Skeletal muscle satellite cell (primary cell): Measurements from ENCODE around the gene UTP4.

ENCODE experiments used
- H3K27me3 ChIP-seq: 2 replicates; pipeline ENCODE4 v1.7.0; 2013; ENCODE audit warnings: low read length; ENCODE audit not compliant: control insufficient read depth, insufficient read depth
- H3K36me3 ChIP-seq: 2 replicates; pipeline ENCODE4 v1.7.0; 2013; ENCODE audit warnings: mild to moderate bottlenecking, control low read depth, low read length; ENCODE audit not compliant: insufficient read depth
- H3K4me1 ChIP-seq: 2 replicates; pipeline ENCODE4 v1.7.0; 2013; ENCODE audit warnings: low read length; ENCODE audit not compliant: control insufficient read depth, insufficient read depth
- H3K4me2 ChIP-seq: 2 replicates; pipeline ENCODE4 v1.7.0; 2013; ENCODE audit warnings: mild to moderate bottlenecking, low read length
- H3K4me3 ChIP-seq: 2 replicates; pipeline ENCODE4 v1.7.0; 2013; ENCODE audit warnings: low read length
- H3K9ac ChIP-seq: 2 replicates; pipeline ENCODE4 v1.7.0; 2013; ENCODE audit warnings: mild to moderate bottlenecking, low read depth, low read length, moderate library complexity
- H3K9me3 ChIP-seq: replicated peaks from 2 replicates; pipeline ENCODE4 v1.7.0; 2013; ENCODE audit warnings: mild to moderate bottlenecking, control low read depth, low read length

The UTP4 gene

DNA sequence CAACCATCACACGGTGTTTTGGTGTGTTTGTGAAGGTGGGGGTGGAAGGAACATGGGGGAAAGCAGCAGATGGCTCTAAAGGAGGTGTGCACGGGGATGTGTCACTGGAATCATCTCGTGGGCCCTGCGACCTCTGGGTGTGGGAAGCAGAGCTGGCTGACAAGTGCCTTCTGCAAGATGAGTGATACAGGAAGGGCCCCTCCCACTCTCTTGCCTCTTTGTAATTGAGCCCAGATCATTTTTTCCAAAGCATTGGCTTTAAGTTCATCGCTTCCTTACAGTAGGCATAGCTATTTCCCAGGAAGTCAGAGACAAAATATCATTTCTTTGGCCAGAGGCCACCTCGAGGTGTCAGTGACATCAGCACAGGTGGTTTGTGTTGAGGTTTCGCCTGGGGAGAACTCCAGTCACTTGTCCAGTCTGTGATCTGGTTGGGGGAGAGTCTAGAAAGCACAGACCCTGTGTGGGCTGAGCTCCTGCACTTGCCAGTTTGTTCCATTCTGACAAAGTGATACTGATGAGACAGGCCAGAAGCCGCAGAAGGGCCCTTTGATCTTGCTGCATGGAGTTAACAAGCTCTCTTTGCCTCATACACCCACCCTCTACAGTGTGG lies 33.9 kb downstream of the UTP4 start:
- Histone ChIP-seq H3K4me2 (peak overlapping the region; percentile 12), H3K27me3 (no peaks in the 10 kb centered on the region), H3K36me3 (peaks cover 65% of the 10 kb centered on the region), H3K9me3 (no peaks in the 10 kb centered on the region), H3K4me1 (peaks cover 20% of the 10 kb centered on the region), H3K4me3 (peak overlapping the region; percentile 9), H3K9ac (no peak overlapping the region)

DNA sequence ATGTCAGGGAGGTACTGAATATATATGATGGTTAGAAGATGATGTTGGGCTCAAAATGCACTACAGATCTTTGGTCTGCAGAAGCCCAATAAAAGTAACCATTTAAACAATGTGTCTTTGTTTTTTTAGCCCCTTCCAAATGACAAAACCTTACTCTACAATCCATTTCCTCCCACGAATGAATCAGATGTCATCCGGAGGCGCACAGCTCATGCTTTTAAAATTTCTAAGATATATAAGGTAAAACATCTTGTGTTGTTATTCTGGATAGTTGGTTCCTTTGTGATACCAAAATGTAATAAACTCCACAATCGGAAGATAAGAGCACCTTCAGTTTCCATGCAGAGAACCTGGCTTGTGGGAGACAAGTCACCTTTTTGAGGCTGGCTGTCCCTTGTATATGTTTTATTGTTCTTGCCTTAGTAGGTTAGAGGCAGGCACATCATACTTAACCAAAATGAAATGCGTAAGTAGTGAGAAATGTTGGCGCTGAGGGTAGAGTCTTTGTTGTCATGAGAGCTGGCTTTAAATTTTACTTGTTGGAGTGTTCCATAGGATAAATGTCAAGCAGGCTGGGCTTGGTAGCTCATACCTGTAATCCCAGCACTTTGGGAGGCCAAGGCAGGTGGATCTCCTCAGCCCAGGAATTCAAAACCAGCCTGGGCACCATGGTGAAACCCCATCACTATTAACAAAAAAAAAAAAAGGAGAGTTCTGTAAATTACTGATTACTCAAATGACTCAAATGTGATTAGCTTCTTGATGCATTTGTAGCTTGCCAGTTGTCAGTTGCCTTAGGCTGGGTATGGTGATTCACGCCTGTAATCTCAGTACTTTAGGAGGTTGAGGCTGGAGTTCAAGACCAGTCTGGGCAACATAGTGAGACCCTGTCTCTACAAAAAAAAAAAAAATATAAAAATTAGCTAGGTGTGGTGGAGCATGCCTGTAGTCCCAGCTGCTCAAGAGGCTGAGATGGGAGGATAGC lies 34.8 kb downstream of the UTP4 start:
- Histone ChIP-seq H3K4me3 (peak overlapping the region; percentile 9), H3K9me3 (no peaks in the 10 kb centered on the region), H3K9ac (no peak overlapping the region), H3K4me1 (peaks cover 26% of the 10 kb centered on the region), H3K27me3 (no peaks in the 10 kb centered on the region), H3K36me3 (peaks cover 61% of the 10 kb centered on the region), H3K4me2 (peak overlapping the region; percentile 12)

DNA sequence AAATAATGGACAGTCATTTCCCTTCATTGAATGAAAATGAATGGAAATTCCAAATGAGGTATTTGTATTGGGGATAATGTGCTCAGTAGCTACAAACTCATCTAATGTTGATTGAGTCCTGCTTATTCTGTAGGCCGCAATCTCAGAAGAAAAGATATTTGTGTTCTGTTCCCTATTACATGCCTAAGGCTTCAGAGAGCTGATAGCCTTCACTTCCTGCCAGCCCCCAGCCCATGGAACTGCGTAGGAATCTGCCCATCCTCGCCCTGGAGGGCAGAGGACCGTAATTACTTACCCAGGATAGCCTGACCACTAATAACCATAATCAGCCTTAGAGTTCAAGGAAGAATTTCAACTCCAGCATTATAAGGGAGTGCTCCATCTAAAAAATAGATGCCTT lies 36.6 kb downstream of the UTP4 start:
- H3K9me3 ChIP-seq = no peaks in the 10 kb centered on the region
- no peaks in the 10 kb centered on the region for H3K27me3 ChIP-seq
- no peak overlapping the region for H3K9ac ChIP-seq
- no peak overlapping the region for H3K4me2 ChIP-seq
- H3K36me3 ChIP-seq = peaks cover 50% of the 10 kb centered on the region
- no peak overlapping the region for H3K4me3 ChIP-seq
- peaks cover 36% of the 10 kb centered on the region for H3K4me1 ChIP-seq

DNA sequence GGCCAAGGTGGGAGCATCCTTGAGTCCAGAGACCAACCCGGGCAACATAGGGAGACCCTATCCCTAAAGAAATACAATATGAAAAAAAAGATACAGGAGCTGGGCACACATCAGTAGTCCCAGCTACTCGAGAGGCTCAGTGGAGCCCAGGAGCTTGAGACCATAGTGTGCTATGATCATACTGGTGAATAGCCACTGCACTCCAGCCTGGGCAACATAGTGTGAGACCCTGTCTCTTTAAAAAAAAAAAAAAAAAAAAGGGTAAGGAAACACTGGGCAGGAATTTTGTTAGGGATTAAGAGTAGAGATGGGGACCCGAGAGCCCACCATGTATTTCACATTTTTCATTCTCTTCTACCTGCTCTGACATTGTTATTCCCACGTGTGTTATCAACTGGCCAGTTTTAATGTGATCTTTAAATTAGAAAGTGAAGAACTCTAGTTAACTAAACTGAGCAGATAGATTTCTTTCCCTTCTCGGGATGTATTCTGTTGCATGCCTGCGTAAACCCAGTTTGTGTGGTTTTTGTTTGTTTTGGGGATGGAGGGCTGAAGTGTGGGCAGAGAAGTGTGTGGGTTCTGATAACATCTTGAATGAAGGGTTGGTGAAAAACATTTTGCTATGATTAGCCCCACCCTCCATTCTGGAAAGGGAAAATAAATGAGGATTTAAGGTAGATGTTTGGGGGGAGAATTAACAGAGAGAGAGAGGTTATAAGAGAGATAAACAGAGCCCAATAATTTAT lies 37.3 kb downstream of the UTP4 start:
- no peak overlapping the region for H3K9ac ChIP-seq
- no peak overlapping the region for H3K4me2 ChIP-seq
- H3K4me3 ChIP-seq = no peak overlapping the region
- H3K36me3 ChIP-seq = peaks cover 47% of the 10 kb centered on the region
- no peaks in the 10 kb centered on the region for H3K27me3 ChIP-seq
- no peaks in the 10 kb centered on the region for H3K9me3 ChIP-seq
- H3K4me1 ChIP-seq = peaks cover 41% of the 10 kb centered on the region

DNA sequence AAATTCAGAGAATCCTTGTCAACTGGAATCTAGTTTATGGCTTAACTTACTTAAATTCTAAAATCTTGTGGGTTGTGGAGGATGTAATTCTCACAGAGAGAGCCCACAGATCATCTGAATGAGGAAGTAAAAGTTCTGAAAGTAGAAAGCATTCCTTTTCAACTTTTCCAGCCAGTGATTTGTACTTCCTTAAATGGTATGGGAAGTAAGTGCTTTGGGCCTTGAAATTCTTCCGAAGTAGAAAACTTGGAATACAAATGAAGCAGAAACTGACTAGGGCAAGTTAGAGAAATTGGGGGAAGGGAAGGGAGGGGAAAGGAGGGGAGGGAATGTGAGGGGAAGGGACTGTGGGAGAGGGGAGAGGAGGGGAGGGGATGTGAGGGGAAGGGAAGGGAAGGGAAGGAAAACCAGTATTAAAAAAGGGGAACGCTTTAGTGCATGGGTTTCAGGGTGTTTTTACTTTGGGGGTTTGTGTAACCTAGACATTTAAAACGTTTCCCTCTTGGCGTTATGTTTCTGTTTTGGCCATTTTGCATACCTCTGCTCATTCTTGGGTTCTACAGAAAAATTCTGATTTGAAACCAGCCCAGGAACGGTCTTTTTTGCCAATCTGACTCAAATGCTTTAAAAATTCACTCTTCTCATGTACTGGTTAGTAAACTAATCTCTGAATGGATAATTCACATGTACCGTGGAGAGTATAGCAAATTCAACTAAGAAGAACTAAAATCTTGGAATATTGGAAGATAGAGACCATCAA lies 39.1 kb downstream of the UTP4 start:
- Histone ChIP-seq H3K4me1 (peaks cover 35% of the 10 kb centered on the region), H3K27me3 (no peaks in the 10 kb centered on the region), H3K4me2 (no peak overlapping the region), H3K9me3 (no peaks in the 10 kb centered on the region), H3K4me3 (no peak overlapping the region), H3K9ac (peak overlapping the region; percentile 16), H3K36me3 (peaks cover 31% of the 10 kb centered on the region)

DNA sequence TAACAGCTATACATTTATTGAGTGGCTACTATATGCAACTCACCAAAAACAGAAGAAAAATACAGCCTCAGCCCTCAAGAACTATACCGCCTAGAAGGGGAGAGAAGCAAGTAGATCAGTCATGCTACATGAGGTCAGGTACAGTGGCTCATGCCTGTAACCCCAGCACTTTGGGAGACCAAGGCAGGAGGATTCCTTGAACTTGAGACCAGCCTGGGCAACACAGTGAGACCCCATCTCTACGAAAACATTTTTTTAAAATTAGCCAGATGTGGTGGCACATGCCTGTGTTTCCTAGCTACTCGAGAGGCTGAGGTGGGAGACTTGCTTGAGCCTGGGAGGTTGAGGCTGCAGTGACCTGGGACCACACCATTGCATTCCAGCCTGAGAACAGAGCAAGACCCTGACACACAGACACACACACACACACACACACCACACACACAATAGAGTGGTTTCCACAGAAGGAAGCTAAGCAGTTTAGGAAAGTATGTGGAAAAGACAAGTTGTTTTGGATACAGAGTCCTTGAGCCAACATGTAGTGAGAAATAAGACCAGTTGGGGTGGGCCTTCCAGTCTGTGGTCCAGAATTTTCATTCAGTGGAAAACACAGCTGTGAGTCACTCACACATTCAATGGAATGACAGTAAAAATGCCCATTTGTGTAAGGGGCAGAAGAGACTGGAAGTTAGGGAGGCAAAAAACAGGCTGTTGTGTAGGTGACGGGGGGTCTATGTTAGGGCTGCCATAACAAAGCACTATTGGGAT lies 43.8 kb downstream of the UTP4 start:
- Histone ChIP-seq H3K9ac (no peak overlapping the region), H3K4me1 (peaks cover 44% of the 10 kb centered on the region), H3K9me3 (no peaks in the 10 kb centered on the region), H3K27me3 (no peaks in the 10 kb centered on the region), H3K4me2 (no peak overlapping the region), H3K4me3 (no peak overlapping the region), H3K36me3 (no peaks in the 10 kb centered on the region)

DNA sequence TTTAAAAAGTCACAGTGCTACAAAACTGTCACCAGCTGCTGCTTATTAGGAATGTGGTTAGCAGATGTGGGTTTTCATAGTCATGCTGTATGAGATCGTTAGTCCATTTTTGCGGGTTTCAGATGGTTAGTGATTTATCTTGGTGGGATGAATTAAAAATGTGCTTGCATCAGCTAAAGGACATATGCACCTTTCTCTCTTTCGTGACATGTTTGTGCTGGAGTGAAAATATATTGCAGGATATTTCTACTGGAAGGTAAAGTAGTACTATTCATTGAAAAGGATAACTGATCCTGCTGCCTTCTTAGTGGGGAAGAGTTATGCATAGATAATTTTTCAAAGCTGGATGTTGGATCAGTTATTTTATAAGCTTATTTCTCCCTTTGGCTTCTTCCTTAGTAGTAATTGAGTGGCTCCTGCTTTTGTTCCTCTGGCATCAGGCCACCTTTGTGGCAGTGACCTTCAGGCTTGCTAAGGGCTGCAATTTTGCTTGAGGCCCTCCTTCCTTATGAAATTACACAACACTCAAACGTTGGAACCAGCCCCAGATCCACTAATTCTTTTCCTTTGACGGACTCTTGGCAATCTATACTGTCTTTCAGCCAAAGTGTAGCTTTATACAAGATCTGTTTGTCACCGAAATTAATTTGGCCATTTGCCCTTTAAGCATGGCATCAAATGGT lies 47.0 kb downstream of the UTP4 start:
- H3K4me2 ChIP-seq = peak overlapping the region; percentile 49
- H3K9ac ChIP-seq = no peak overlapping the region
- H3K36me3 ChIP-seq = no peaks in the 10 kb centered on the region
- H3K27me3 ChIP-seq = no peaks in the 10 kb centered on the region
- H3K9me3 ChIP-seq = no peaks in the 10 kb centered on the region
- H3K4me1 ChIP-seq = peaks cover 31% of the 10 kb centered on the region
- no peak overlapping the region for H3K4me3 ChIP-seq

DNA sequence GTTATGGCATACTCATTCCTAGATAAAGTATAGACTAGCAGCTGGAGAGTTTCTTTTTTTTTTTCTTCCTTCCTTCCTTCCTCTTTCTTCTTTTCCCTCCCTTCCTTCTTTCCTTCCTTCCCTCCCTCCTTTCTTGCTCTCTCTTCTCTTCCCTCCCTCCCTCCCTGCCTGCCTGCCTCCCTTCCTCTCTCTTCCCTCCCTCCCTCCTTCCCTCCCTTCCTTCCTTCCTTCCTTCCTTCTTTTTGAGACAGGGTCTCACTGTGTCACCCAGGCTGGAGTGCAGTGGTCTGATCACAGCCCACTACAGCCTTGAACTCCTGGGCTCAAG lies 47.5 kb downstream of the UTP4 start:
- peak overlapping the region; percentile 49 for H3K4me2 ChIP-seq
- H3K4me1 ChIP-seq = peaks cover 31% of the 10 kb centered on the region
- no peaks in the 10 kb centered on the region for H3K27me3 ChIP-seq
- no peaks in the 10 kb centered on the region for H3K36me3 ChIP-seq
- no peak overlapping the region for H3K9ac ChIP-seq
- H3K9me3 ChIP-seq = no peaks in the 10 kb centered on the region
- H3K4me3 ChIP-seq = no peak overlapping the region

DNA sequence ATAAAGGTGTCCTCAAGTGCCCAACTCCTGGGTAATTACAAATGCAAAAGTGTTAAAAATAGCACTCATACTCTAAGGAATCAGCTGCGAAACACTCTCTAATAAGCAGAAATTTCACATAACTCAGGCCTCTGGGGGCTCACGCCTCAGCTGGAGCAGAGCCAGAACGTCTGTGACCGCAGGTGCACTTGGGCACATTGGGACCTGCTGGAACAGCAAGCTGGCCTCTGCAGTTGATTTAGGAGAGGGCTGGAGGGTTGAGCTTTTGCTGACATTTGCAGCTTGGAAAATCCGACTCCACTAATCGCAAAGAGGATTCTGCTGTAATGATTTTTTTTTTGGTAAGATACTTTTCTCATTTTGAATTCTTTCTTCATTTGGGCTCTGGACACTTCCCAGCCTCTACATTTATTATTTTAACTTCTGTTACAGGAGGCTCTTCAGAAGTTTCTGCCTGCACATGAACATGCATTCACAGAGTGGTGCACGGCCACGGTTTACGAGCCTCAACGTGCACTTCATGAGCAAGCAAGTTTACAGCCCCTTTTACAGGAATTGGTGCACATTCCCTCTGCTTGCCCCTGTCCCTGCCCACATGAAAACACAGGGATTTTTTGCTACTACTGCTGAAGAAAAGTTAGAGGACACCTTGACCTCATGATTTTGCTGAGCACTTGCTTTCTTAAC lies 50.4 kb downstream of the UTP4 start:
- Histone ChIP-seq H3K4me2 (no peak overlapping the region), H3K36me3 (no peaks in the 10 kb centered on the region), H3K4me3 (no peak overlapping the region), H3K27me3 (no peaks in the 10 kb centered on the region), H3K9me3 (no peaks in the 10 kb centered on the region), H3K9ac (no peak overlapping the region), H3K4me1 (peaks cover 30% of the 10 kb centered on the region)
